GM19468 (cell line): ENCODE results near the gene SNPH.

Source experiments
- ATAC-seq: cut with Tn5 transposase; IDR thresholded peaks from one replicate; pipeline ENCODE4 v1.9.1; 2021; ENCODE audit warnings: mild to moderate bottlenecking, moderate library complexity, moderate number of reproducible peaks; ENCODE audit not compliant: unreplicated experiment; ENCODE audit errors: extremely low read depth

SNPH gene

GRCh38 chr20:1302685-1303541, 36.8 kb downstream of the SNPH start:
- ATAC-seq = no peak

- no peak for ATAC-seq
Observed at GRCh38 chr20:1304710-1305515, 38.8 kb downstream of the SNPH start.

GRCh38 chr20:1305712-1306111, 39.6 kb downstream of the SNPH start:
- ATAC-seq = no peak

DNA sequence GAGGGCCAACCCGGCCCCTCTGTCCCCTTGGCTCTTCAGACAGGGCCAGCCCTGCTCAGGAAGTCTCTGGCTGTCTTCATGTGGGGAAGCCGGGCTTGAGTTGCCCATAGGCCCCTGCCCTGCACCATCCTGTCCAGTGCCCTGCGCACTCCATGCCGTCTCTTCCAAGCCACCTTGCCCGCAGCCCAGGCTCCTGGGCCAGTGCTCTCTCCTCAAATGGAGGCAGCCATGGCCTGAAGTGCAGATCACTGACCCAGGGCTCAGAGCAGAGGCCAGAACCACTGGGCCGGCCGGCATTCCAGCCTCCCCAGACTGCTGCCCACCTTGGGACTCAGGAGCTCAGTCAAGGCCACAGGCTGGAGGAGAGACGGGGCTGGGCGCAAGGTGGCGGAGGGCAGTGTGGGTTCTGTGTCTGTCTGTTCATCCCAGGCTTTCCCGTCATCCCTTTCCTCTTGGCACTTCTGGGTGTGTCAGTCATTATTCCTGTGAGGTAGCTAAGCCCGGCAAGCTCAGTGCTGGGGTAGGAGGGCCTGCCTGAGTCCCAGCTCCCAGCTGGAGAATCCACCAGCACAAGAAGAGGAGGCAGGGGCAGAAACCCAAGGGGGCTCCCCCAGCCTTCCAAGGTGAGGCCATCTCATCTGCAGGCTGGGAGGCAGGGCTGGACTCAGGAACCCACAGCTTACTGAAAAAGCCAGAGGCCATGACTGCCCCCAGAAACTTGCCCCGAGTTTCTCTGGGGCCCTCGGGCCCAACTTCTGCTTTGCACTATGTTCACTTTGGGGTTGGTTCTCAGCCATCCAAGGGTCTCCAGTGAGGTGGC, 40.4 kb downstream of the SNPH start:
- ATAC-seq = no peak

GRCh38 chr20:1307171-1307570, 41.1 kb downstream of the SNPH start:
- ATAC-seq = no peak

DNA sequence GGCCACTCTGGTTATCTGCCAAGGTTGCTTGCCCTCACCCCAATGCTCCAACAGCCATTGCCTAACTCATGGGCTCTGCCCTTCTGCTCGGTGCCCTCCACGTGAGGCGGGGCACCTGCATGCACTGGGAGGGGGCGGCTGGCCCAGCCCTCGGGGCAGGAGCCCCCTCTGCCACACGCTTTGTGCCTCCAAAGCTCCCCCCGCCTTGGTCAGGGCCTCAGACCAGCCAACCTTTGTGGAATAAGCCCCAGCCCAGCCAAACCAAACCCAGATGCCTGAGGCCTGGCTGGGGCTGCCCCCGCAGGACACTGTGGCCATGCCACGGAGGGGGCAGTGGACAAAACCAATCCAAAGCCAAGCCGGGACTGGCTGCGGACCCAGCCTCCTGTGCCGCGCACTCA, 41.5 kb downstream of the SNPH start:
- ATAC-seq = no peak

- no peak for ATAC-seq
Observed at GRCh38 chr20:1308067-1308701, 42.1 kb downstream of the SNPH start.

- no peak for ATAC-seq
Observed at GRCh38 chr20:1308702-1309095, 42.6 kb downstream of the SNPH start.

- ATAC-seq = no peak
Observed at GRCh38 chr20:1309439-1309847, 43.3 kb downstream of the SNPH start.

- ATAC-seq = no peak
Observed at GRCh38 chr20:1310071-1310470, 44.0 kb downstream of the SNPH start.

DNA sequence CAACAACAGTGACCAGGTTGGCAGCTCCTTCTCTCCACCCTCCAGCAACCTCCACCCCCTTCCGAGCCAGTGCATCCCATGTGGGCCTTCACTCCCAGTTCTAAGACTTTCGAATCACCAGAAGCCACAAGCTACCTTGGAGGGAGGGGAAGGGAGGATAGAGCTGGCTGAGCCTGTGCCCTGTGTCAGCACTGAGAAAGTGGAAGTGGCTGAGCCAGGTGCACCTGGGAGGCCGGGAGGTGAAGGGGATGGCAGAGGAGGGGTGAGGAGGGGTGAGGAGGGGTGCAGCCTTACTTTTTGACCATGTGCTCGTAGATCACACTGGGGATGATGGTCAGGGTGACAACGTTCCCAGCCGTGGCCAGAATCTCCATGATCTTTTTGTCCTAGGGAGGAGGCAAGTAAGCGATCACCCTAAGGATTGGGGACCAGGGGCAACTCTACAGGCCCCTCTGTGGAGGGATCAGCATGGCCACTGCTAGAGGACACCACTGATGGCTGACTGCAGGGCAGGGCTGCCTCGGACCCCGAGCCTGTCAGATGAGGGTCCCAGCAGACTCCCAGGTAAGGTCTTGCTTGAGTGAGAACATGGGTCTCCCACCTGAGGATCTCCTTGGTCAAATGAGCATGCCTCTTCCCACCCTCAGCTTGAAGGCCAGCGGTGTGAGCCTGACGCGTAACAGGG, 44.6 kb downstream of the SNPH start:
- ATAC-seq = no peak

GRCh38 chr20:1312308-1312707, 46.2 kb downstream of the SNPH start:
- ATAC-seq = no peak

- no peak for ATAC-seq
Observed at GRCh38 chr20:1312904-1313235, 46.8 kb downstream of the SNPH start.

- no peak for ATAC-seq
Observed at GRCh38 chr20:1313236-1313964, 47.3 kb downstream of the SNPH start.

DNA sequence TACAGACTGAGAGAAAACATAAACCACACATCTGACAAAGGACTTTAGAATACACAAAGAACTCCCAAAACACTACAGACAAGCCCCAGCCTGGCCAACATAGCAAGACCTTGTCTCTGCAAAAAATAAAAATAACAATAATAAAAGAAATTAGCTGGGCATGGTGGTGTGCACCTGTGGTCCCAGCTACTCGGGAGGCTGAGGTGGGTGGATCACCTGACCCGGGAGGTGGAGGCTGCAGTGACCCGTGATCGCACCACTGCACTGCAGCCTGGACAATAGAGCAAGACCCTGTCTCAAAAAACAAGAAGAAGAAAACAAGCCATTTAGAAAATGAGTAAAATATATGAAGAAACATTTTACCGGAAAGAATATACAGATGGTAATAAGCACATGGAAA, 49.7 kb downstream of the SNPH start:
- no peak for ATAC-seq

DNA sequence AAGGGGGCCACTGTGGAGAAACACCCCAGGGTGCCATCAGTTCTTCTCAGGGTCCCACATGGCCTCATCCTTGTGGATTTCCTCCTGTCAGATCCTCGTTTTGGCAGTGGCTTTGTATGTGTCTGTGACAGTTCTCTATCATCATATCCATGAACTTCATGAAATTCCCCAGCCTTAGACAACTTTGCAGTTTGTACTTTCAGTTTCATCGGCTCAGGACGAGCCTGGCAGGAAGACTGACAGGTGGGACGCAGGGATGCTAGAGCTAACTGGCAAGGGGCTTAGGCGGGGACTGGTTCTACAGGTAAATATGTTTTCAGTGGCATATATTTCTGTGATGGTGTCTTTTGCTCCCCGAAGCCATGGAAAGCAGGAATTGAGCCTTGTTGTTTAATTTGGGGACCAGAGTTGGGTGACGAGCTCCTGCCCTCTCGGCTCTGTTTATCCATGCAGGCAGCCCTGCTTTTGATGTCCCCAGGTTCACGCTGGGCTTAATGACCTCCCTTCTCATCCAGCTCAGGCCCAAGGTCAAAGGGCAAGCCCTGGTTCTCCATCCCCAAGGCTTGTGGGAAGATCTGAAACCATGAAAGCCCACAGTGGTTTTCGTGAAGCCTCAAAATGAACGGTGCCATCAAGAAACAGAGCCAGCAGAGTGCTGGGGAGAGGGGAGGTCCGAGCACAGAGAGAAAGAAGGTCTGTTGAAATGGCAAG, 51.6 kb downstream of the SNPH start:
- no peak for ATAC-seq

- no peak for ATAC-seq
Observed at GRCh38 chr20:1319051-1319450, 53.0 kb downstream of the SNPH start.

DNA sequence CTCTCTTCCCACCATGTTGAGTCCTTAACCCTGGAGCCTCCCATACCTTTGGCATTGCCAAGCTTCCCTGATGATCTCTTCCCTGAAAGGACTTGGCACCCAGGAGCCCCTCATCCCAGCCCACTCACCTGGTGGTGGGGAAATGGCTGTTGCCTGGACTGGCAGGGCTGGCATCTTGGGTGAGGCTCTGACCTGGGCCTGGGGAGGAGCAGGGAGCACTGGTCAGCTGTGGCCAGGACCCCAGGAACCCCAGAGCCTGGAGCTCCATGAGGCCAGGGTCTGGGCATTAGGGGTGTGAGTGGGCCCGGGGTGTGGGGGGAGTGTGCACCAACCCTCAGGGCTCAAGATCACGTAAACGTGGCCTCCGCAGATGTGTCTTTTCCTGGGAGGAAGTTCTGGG, 53.4 kb downstream of the SNPH start:
- ATAC-seq = no peak
